8988T (cell line): ENCODE results near the gene SF3A2.

Experiments
- DNase-seq: peaks from one replicate; pipeline ENCODE4 v3.0.0; 2011

SF3A2 gene

DNA sequence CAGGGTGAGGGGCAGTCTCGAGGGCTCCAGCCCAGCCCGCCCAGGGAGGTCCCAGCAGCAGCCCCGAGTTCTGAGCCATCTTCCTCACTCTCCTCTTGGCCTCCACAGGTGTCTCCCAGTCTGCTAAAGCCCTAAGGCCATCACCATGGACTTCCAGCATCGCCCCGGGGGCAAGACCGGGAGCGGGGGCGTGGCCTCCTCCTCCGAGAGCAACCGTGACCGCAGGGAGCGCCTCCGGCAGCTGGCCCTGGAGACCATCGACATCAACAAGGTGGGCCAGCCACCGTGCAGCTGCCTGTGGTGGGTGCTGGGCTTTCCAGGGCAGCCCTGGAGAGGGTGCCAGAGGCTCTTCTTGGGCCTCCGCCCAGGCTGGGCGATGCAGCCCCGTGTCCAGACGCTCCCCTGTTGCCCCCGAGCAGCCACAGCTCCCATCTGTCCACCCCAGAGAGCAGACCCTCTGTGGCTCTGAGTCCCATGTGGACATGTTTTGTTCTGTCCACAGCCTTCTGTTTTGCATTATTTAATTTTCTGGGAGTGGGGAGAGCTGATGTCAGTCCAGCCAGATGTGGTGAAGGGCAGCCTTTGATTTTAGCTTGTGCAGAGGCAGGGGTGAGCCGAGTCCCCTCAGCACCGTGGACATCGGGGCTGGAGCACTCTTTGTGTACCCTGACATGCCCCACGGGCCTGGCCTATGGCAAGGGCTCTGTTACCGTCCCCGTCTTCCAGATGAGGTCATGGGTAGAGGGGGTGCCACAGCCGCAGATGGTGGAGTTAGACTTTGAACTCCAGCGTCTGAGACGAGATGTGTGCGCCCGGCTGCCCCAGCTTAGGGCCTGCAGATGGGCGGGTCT, 6.9 kb downstream of the SF3A2 start:
- DNase-seq = no peak

GRCh38 chr19:2244125-2244411, 7.4 kb downstream of the SF3A2 start:
- no peak for DNase-seq

DNA sequence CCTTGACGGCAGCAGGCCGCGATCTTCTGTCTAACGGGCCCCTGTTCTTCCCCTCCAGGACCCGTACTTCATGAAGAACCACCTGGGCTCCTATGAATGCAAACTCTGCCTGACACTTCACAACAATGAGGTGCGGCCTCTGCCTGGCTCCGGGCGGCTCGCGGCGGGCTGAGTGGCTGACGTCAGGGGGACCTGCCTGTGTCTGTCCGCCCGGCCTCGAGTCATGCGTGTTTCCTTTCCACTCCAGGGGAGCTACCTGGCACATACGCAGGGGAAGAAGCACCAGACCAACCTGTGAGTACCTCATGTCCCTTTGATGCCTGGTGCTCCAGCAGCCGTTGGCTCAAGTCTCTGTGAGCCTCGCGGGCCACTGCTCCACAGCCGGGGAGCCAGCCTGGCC, 7.9 kb downstream of the SF3A2 start:
- DNase-seq = no peak

DNA sequence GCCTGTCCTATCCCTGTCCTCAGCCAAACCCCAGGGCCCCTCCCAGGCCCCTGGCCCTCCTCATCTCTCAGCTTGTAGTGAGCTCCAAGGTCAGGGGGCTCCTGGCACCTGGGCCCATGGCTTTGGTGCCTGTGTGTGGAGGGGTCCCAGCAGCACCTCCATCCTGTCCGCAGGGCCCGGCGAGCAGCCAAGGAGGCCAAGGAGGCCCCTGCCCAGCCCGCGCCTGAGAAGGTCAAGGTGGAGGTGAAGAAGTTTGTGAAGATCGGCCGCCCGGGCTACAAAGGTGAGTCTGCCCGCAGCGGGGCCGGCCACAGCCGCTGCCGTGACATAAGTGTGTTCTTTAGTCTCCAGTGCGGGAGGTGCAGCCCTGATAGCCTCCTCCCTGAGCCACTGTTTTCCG, 8.6 kb downstream of the SF3A2 start:
- no peak for DNase-seq

DNA sequence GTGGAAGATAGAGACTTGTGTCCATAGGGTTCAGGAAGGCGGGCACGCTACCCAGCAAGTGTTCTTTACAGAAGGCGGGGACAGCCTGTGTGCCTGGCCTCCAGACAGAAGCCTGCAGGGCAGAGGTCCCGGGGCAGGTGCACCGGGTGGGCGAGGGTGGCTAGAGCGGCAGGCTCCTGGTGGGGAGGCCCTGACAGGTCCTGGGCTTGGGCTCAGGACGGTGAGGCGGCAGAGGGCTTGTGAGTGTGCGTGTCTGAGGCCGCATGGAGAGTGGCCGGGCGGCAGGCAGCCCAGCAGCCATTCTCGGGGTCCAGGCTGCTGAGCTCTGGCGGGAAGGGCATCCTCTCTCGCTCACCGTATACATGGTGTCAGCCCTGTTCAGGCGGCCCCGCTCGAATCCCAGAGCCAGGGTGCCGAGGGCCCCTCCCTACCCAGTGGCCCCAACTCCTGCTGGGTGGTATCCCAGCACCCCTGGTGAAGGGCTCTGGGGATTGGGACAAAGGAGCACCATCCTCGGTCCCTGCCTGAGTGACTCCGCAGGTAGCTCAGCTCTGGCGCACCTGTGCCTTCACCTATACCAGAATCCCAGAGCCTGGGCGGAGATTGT, 9.5 kb downstream of the SF3A2 start:
- no peak for DNase-seq

- DNase-seq = no peak
Measured at GRCh38 chr19:2246801-2247361, 10.3 kb downstream of the SF3A2 start.

DNA sequence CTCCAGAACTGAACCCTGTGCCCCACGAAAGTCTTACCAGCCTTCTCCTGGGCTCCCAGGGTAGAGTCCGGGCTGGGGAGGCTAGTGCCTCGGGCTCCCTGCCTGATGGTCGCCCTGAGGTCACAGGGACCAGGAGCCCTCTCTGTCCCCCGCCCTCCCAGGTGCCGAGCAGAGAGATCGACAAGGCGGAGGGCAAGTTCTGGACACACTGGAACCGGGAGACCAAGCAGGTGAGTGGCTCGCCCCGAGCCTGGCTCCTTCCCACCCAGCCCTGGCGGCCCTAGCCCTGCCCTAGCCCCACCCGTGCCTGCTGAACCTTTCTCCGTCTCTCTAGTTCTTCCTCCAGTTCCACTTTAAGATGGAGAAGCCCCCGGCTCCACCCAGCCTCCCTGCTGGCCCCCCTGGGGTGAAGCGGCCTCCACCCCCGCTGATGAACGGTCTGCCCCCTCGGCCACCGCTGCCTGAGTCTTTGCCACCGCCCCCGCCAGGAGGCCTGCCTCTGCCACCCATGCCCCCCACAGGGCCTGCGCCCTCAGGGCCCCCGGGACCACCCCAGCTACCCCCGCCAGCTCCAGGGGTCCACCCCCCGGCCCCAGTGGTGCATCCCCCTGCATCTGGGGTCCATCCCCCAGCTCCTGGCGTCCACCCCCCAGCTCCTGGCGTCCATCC, 10.9 kb downstream of the SF3A2 start:
- DNase-seq = no peak

GRCh38 chr19:2248136-2249009, 11.7 kb downstream of the SF3A2 start:
- DNase-seq = no peak

DNA sequence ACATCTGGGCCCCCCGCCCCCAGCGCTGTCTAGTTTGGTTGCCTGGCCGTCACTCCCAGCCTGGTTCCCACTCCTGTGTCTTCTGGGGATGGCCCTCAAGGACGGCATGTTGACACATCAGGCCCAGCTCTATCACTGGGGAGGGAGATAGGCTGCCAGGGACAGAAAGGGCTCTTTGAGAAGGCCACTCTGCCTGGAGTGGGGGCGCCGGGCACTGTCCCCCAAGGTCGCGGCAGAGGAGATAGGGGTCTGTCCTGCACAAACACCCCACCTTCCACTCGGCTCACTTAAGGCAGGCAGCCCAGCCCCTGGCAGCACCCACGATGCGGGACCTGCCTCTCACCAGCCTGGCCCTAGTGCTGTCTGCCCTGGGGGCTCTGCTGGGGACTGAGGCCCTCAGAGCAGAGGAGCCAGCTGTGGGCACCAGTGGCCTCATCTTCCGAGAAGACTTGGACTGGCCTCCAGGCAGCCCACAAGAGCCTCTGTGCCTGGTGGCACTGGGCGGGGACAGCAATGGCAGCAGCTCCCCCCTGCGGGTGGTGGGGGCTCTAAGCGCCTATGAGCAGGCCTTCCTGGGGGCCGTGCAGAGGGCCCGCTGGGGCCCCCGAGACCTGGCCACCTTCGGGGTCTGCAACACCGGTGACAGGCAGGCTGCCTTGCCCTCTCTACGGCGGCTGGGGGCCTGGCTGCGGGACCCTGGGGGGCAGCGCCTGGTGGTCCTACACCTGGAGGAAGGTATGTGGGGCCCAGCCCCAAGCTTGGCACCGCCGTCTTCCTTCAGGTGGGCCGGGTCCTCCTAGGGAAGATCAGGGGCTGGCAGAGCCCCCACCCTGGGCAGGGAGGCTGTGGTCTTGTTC, 12.6 kb downstream of the SF3A2 start, which contains the start of gene AMH:
TSS of gene AMH (plus strand) at position 314 of the 857 bp plus-strand sequence. CDS start at position 324, 10 bp downstream.
- DNase-seq = no peak

DNA sequence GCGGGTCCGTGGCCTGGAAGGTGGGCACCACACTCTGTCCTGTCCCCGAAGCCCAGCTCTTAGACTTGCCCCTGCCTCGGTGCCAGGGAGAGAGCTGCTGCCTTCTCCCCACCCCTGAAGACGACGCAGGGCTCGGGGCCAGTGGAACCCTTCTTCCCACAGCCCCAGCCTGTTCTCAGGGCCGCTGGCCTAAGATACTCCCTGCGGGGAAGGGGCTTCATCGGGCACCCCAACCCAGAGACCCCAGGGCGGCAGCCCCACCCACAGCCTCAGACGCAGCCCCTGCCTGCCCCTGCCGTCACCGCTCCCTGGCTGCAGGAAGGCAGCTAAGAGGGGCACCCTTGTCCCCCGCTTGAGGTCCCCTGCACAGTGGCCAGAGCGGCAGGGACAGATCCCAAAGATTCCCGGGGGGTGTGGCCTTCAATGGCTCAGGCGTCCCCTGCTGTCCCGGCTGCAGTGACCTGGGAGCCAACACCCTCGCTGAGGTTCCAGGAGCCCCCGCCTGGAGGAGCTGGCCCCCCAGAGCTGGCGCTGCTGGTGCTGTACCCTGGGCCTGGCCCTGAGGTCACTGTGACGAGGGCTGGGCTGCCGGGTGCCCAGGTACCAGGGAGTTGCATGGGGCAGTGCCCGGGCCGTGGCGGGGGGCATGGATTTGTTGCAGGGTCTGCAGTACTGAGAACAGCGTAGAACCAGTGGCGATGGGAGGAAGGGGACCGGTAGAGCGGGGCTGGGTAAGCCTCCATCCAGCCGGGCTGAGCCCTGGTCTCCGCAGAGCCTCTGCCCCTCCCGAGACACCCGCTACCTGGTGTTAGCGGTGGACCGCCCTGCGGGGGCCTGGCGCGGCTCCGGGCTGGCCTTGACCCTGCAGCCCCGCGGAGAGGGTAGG, 13.5 kb downstream of the SF3A2 start:
- no peak for DNase-seq

GRCh38 chr19:2250766-2251105, 14.1 kb downstream of the SF3A2 start:
- DNase-seq = no peak

DNA sequence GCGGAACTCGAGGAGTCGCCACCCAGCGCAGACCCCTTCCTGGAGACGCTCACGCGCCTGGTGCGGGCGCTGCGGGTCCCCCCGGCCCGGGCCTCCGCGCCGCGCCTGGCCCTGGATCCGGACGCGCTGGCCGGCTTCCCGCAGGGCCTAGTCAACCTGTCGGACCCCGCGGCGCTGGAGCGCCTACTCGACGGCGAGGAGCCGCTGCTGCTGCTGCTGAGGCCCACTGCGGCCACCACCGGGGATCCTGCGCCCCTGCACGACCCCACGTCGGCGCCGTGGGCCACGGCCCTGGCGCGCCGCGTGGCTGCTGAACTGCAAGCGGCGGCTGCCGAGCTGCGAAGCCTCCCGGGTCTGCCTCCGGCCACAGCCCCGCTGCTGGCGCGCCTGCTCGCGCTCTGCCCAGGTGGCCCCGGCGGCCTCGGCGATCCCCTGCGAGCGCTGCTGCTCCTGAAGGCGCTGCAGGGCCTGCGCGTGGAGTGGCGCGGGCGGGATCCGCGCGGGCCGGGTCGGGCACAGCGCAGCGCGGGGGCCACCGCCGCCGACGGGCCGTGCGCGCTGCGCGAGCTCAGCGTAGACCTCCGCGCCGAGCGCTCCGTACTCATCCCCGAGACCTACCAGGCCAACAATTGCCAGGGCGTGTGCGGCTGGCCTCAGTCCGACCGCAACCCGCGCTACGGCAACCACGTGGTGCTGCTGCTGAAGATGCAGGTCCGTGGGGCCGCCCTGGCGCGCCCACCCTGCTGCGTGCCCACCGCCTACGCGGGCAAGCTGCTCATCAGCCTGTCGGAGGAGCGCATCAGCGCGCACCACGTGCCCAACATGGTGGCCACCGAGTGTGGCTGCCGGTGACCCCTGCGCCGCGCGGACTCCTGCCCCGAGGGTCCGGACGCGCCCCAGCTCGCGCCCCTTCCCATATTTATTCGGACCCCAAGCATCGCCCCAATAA, 14.8 kb downstream of the SF3A2 start:
- DNase-seq = no peak

- DNase-seq = no peak
Measured at GRCh38 chr19:2252055-2252796, 15.6 kb downstream of the SF3A2 start.

GRCh38 chr19:2252797-2253105, 16.1 kb downstream of the SF3A2 start:
- DNase-seq = no peak

- DNase-seq = no peak
Measured at GRCh38 chr19:2253106-2254063, 16.8 kb downstream of the SF3A2 start.

DNA sequence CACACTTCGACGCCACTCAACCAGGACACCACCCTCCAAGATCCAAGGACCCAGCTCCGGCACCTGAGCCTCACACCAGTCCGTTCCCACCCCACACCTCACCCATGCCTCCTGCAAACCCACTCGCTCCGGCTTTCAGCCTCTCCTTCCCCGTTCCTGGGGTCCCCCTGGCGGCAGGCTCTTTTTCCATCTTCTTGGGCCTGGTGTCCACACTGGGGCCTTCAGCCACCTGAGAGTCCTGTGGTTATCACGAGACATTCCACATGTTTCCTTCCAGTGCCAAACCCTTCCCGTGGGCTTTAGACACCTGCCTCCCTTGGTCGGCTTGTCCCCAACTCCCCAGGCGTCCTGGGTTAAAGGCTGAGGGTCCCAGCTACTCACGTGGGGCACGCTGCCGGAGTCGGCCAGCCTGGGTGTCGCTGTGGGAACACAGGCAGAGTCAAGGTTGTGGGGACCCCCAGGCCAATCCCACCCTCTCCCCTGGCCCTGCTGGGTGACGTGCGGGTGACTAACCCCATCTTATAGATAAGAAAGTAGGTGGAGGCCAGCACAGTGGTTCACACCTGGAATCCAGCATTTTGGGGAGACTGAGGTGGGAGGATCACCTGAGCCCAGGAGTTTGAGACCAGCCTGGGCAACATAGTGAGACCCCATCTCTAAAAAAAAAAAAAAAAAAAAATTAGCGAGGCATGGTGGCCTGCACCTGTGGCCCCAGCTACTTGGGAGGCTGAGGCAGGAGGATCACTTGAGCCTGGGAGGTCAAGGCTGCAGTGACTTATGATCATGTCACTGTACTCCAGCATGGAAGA, 17.6 kb downstream of the SF3A2 start:
- peak; percentile 92 for DNase-seq
